BE2C (cell line): ENCODE measurements around the gene POLE3.
"Not testable (repeated sequence)": the region's sequence is repeated elsewhere in the genome, so short reads cannot be mapped to it uniquely, and the experiment has no call there.

Experiments
- DNase-seq: peaks from one replicate; pipeline ENCODE4 v3.0.0-alpha.2; 2020
- H3K27me3 ChIP-seq: fragments of 250-450 bp; sonication (Bioruptor Pico); 2 replicates; pipeline ENCODE4 v1.5.1; 2020; ENCODE audit warnings: mild to moderate bottlenecking
- H3K36me3 ChIP-seq: fragments of 250-450 bp; sonication (Bioruptor Pico); 2 replicates; pipeline ENCODE4 v1.5.1; 2020; ENCODE audit warnings: mild to moderate bottlenecking
- H3K4me1 ChIP-seq: fragments of 250-450 bp; sonication (Bioruptor Pico); 2 replicates; pipeline ENCODE4 v1.5.1; 2020
- H3K4me3 ChIP-seq: 2 replicates; pipeline ENCODE4 v1.5.1; 2011; ENCODE audit warnings: low read depth, low read length
- H3K9me3 ChIP-seq: fragments of 250-450 bp; sonication (Bioruptor Pico); 2 replicates; pipeline ENCODE4 v1.5.1; 2020
- TF ChIP-seq, protein P1 (sequence below): IDR thresholded peaks from 2 replicates; pipeline ENCODE4 v1.5.1; 2012; ENCODE audit warnings: mild to moderate bottlenecking, low read depth, low read length

The POLE3 gene

DNA sequence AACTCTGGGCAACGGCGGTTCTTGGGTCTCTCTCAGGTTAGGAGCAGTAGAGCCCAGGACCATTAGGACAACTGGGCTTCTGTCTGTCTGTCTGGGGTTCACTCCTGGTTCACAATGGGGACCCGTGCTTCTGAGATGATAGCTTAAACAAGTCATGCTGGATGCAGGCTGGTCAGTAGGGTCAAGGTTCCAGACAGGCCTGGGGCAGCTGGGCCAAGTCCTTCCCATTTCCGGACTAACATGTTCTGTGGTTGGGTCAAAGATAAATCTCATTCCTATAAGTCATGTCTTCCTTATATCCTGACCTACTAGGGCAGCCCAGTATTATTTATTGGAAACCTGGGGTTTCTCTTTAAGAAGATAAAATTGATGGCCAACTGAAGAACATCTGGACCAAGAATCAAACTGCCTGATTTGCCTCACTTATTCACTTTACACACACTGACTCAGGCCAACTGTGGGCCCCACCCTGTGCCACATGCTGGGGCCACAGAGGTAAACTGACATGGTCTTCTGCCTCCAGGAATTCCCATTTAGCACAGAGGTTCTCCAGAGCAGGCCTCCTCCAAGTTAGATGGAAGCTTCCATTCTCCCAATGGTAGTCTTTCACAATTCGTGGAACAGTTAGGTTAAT, 42.0 kb downstream of the POLE3 start:
- no peak for DNase-seq
- H3K36me3 ChIP-seq, result no peaks in the 10 kb centered on the region
- no peak overlapping the region for H3K4me3 ChIP-seq
- no peaks in the 10 kb centered on the region for H3K27me3 ChIP-seq
- no peaks in the 10 kb centered on the region for H3K9me3 ChIP-seq
- peaks cover 4% of the 10 kb centered on the region for H3K4me1 ChIP-seq
- TF ChIP-seq, protein P1, sequence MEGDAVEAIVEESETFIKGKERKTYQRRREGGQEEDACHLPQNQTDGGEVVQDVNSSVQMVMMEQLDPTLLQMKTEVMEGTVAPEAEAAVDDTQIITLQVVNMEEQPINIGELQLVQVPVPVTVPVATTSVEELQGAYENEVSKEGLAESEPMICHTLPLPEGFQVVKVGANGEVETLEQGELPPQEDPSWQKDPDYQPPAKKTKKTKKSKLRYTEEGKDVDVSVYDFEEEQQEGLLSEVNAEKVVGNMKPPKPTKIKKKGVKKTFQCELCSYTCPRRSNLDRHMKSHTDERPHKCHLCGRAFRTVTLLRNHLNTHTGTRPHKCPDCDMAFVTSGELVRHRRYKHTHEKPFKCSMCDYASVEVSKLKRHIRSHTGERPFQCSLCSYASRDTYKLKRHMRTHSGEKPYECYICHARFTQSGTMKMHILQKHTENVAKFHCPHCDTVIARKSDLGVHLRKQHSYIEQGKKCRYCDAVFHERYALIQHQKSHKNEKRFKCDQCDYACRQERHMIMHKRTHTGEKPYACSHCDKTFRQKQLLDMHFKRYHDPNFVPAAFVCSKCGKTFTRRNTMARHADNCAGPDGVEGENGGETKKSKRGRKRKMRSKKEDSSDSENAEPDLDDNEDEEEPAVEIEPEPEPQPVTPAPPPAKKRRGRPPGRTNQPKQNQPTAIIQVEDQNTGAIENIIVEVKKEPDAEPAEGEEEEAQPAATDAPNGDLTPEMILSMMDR, result no peak

DNA sequence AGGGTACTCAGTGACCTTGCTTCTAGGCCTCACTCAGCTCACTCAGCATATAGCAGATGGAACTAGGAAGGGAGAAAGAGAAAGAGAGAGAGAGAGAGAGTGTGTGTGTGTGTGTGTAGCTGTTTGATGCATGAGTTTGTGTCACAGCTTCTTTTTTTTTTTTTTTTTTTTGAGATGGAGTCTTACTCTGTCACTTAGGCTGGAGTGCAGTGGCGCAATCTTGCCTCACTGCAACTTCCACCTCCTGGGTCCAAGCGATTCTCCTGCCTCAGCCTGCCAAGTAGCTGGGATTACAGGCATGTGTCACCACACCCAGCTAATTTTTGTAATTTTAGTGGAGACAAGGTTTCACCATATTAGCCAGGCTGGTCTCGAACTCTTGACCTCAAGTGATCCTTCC, 44.8 kb downstream of the POLE3 start:
- not testable (repeated sequence) for H3K9me3 ChIP-seq, H3K4me3 ChIP-seq, DNase-seq, H3K27me3 ChIP-seq, H3K4me1 ChIP-seq, H3K36me3 ChIP-seq

DNA sequence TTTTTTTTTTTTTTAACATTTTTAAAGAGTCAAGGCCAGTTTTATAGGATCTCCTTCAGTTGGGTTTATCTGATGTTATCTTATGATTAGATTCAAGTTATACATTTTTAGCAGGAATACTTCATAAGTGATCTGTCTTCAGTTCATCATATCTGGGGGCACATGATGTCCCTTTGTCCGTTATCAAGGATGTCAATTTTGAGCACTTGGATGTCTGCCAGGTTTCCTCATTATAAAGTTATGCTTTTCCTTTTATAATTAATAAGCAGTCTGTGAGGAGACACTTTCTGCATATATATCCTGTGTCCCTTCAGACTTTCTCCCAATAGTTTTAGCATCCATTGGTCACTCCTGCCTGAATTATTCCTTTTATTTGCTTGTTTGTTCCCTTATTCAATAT, 45.5 kb downstream of the POLE3 start:
- TF ChIP-seq, protein P1, result no peak
- no peaks in the 10 kb centered on the region for H3K9me3 ChIP-seq
- no peak for DNase-seq
- H3K36me3 ChIP-seq, result no peaks in the 10 kb centered on the region
- H3K4me3 ChIP-seq, result no peak overlapping the region
- H3K27me3 ChIP-seq, result no peaks in the 10 kb centered on the region
- H3K4me1 ChIP-seq, result peaks cover 4% of the 10 kb centered on the region

DNA sequence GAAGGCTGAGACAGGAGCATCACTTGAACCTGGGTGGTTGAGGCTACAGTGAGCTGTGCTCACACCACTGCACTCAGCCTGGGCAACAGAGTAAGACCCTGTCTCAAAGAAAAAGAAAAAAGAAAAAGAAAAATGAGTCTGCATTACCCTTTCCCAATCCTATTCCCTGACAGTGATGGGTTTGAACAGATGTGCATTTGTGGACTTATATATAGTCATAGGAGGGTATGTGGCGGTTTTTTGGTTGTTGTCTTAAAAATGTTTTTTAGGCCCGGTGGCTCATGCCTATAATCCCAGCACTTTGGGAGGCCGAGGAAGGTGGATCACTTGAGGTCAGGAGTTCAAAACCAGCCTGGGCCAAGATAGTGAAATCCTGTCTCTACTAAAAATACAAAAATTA, 47.1 kb downstream of the POLE3 start:
- no peak for DNase-seq
- no peaks in the 10 kb centered on the region for H3K9me3 ChIP-seq
- H3K27me3 ChIP-seq, result no peaks in the 10 kb centered on the region
- H3K36me3 ChIP-seq, result no peaks in the 10 kb centered on the region
- H3K4me1 ChIP-seq, result peaks cover 4% of the 10 kb centered on the region
- no peak overlapping the region for H3K4me3 ChIP-seq
- TF ChIP-seq, protein P1, result no peak

DNA sequence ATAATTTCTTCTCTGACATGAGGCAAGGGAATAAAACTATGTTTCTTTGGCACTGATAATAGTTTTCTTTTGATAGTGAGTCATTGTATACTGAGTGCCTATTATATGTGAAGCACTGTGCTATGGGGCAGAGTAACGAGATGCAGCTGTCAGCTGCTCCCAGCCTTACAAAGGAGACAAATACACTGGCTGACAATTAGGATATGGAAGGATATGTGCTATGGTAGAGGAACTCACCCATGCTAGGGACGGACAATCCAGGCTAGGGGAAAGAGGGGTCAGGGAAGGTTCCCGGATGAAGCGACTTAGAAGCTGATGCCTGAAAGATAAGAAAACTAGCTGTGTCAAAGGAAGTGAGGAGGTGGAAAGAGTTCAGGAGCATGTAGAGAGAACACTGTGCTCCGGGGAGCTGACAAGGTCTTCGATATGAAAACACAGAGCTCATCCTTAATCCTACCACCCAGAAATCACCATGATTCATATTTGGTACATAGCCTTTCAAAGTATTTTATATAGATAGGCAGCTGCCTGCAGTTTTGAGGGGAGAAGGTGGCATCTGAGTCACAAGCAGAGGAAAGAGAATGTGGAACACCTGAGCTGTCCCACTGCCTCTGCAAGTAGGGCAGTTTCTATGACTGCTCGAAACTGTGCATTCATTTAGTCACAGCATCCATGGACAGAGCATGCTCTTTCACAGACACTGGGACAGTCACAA, 49.0 kb downstream of the POLE3 start:
- no peaks in the 10 kb centered on the region for H3K36me3 ChIP-seq
- peaks cover 3% of the 10 kb centered on the region; the same call in 1 of the 2 replicates for H3K27me3 ChIP-seq
- H3K4me1 ChIP-seq, result peaks cover 4% of the 10 kb centered on the region
- H3K9me3 ChIP-seq, result no peaks in the 10 kb centered on the region
- H3K4me3 ChIP-seq, result no peak overlapping the region
- DNase-seq, result no peak
- TF ChIP-seq, protein P1, result no peak

DNA sequence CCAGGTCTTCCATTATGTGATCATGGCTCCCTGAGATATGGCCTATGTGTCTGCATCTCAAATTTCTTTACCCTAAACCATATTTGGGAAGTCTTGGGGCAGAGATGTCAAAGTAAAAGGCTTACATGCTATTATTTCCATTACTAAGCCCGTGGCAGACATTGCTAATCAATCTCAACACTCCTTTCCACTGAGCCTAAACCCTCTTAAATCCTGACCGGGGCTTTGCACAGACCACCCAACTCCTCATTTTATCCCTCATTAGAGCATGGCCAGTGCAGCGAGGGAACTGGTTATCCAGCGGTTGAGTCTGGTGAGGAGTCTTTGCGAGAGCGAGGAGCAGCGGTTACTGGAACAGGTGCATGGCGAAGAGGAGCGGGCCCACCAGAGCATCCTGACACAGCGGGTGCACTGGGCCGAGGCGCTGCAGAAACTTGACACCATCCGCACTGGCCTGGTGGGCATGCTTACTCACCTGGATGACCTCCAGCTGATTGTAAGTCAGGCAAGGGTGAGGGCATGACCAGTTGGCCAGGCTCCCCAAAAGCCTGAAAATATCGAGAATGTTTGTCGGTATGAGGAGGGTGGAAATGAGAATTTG, 50.1 kb downstream of the POLE3 start:
- peaks cover 4% of the 10 kb centered on the region for H3K4me1 ChIP-seq

More for the DNA sequence above, 50.1 kb downstream of the POLE3 start:
- no peak for DNase-seq
- Histone ChIP-seq H3K36me3 (no peaks in the 10 kb centered on the region), H3K9me3 (no peaks in the 10 kb centered on the region), H3K27me3 (peaks cover 3% of the 10 kb centered on the region; the same call in 1 of the 2 replicates), H3K4me3 (no peak overlapping the region)
- TF ChIP-seq, protein P1, result no peak
